Measurements from ENCODE around the gene PCDH9.

PCDH9 gene

DNA sequence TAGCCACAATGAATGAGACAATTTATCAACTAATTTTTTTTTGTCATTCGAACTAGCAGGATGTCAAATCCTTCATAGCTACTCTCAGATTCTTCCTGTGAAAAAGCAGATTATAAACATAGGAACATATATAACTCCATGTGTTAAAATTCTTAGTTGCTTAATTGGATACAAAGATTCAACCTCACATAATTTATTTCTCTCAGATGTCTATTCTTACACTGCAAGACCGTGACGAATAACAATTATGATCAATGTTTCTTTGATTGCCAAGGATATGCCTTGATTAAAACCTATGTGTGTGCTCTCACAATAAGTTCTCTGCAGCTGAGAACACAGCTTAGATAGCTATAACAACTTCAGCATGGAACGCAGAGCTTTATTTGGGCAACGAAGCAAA lies 872.7 kb downstream of the PCDH9 start:
- no peak for FAIRE-seq

- no peak for FAIRE-seq
These were observed 875.0 kb downstream of the PCDH9 start for GRCh38 chr13:66354879-66355751.

GRCh38 chr13:66353664-66354063 lies 876.5 kb downstream of the PCDH9 start:
- FAIRE-seq, result no peak

DNA sequence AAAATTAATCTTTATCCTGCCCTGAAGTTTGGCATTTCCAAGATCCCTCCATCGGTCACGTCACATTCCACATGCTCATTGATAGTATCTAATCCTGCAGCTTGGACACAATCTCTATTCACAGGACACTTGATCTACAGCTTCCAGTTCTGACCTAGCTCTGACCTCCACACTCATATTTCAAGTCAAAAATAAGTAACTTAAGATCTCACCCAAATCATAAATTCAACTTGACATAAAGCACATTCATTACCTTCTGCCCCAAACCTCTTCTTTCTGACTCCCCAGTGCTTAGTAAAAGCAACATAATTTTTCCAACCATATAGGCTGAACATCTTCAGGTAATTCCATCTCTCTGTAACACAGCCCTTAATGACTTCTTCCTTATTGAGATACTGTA lies 880.2 kb downstream of the PCDH9 start:
- FAIRE-seq, result no peak

DNA sequence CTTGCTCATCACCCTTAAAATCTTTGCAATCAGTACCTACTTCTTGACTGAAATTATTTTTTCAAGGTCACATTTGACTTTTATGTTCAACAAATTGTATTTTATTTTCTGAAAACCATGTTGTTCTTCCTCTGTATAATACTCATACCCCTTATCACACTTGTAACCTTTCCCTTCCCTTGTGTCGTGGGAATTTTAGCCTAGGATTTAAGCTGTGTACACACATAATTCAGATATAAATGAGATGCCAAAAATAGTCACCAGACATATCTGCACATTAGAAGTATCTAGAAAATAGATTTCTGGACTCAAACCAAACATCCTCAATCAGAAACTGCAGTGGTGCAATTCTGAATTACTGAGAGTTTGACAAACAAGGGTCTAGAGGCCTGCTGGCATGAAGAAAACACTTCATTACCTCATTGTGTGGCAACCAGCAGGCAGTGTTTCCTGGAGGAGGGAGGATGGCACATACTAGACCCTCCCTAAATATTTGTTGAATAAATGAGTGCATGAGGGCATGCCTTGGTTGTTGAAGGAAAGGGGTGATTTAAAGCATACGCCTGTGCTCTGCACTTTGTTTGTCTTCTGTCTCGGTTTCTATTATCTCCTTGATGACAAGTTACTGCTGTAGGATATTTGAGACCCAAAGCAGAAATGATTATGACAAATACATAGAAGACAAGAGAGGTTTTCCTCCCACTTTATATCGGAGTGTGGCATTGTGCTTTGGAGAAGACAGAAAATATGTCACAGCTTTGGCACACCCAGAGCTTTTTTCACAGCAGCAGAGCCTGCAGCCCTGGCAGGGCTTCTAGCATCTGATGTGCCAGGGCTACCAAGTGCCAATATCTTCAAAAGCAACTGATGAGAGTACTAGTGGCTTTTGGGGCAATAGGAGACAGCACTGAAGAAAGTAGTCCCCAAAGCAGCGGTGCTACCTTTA lies 881.1 kb downstream of the PCDH9 start:
- FAIRE-seq, result no peak

DNA sequence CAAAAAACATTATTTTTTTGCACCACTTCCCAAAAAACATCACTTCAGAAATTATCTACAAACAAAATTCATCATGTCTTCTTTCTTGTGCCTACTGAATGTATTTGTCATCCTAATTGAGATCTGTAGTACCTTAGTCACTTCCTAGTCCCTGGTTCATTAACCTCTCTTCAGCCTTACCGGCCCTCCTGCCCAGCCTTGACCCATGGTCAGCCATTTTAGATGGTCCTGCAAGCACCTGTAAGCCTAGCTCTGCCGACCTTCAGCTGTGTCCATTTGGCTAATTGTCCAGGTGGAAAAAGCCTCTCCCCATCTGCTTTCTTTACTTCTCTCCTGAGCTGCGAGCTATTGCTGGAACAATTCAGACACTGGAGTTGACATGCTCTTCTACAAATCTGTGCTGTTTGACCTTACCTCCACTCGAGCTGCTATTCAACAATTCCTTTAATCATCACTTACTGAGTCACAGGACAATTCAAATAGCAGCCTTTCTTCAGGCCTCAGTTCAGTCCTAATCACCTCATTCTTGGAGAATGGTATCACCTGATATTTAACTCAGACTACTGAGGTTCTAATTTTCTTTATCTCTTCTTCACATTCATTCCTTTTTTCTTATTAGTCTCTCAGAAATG lies 882.5 kb downstream of the PCDH9 start:
- no peak for FAIRE-seq

DNA sequence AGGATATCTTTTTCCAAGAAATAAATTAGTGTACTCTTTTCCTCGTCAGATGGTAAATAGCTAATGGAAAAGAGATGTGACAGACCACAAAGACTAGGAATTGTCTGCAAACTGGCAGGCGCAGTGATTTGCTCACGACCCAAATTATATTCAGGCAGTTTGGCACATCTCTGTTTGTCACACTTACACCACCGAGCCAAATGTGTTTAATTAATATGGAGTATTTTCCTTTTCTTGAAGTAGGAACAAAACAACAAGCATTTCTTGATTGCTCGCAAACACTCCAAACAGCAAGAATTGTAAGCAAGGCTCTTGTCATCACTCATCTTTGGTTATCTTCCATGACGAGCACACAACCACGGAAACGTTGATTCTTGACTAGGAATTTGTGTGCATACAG lies 884.2 kb downstream of the PCDH9 start:
- no peak for FAIRE-seq

DNA sequence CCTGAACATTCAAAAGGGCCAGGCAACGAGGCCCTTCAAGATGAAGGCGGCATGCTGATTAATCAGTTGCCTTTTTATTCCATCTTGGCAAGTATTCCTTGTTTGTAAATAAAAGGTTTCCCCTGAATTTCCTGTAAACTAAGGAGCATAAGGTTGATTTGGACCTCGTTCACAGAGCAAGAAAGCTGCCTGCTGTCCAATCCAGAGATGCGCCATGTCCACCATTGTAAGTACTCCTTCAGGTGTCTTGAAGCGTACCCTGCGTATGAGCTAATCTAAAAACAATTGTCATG lies 884.7 kb downstream of the PCDH9 start:
- no peak for FAIRE-seq

- FAIRE-seq, result no peak
These were observed 885.2 kb downstream of the PCDH9 start for GRCh38 chr13:66344805-66345517.

DNA sequence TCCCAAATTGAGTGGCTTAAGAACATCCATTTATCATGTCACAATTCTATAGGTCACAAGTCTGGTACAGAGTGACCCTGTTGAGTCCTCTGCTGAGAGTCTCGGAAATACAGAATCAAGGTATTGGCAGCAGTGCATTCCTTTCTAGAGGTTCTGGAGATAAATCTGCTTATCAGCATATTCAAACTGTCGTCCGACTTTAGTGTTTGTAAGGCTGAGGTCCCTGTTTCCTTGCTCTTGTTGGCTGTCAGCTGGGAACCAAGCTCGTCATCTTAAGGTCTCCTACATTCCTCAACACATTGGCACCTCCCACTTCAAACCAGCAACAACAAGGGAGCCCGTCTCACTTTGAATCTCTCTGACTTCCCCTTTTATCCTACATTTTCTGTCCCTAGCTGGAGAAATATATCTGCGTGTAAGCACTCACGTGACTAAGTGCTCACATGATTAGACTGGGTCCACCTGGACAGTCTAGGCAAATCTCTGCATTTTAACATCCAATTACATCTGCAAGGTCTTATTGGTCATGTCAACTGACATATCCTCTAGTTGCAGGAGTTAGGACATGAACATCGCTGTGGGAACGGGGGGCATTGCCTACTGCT lies 886.8 kb downstream of the PCDH9 start:
- no peak for FAIRE-seq

GRCh38 chr13:66341635-66342377 lies 888.3 kb downstream of the PCDH9 start:
- FAIRE-seq, result no peak

- FAIRE-seq, result no peak
These were observed 890.9 kb downstream of the PCDH9 start for GRCh38 chr13:66339214-66339613.

DNA sequence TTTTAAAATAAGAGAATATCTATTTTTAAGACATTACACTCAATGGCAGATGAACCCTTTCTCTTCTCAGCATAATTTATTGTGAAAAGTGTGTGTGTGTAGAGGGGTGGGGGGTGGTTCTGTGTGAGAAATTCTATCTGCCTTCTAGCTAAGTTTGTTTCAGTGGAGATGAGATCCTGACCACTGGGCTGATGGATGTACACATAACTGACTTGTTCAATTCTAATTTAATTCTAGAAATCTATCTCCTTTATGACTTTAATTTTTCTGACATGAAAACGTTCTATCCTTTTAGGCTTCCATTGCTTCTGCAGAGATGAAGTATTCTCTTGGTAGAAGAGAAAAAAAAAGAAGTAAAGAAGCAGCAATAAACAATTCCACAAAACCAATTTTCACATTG lies 891.6 kb downstream of the PCDH9 start:
- FAIRE-seq, result no peak

DNA sequence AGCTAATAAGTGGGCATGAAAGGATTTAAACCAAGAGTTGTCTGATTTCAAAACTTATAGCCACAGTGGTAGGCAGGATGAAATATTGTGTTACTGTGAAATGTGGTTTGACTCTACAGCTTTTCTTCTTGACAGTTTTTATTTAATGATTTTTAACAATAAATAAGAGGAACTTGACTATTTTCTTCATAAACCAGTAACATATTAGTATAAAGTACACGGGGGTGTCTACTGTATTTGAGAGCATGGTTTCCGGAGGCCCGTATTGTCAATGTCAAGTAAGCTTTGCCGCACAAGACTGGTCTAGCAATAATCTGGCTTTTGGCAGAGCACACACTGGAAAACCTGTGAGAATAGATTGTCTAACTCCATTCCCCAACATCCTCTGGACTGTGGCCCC lies 894.5 kb downstream of the PCDH9 start:
- no peak for FAIRE-seq

DNA sequence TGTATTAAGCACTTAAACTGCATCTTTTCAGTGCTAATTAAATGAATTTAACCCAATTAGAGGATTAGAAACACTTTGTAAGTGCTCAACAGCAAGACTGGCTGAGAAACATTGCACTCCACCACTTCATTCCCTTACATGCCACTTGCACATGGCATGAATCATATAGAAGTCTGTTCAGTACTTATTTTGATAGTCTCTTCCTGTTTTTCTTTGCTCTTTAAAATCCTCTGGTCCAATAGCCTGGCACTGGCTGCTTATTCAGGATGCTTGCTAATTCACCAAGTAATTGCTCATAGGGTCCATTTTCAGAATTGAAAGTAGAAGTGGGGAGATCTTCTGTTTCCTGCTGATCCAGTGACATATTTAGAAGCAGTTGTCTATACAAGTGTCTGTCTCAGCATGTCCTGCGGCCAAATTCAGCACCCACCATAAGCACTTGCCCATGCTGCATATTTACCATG lies 900.1 kb downstream of the PCDH9 start:
- FAIRE-seq, result no peak

GRCh38 chr13:66328476-66328875 lies 901.7 kb downstream of the PCDH9 start:
- no peak for FAIRE-seq

- FAIRE-seq, result no peak
These were observed 906.3 kb downstream of the PCDH9 start for GRCh38 chr13:66323745-66324347.

DNA sequence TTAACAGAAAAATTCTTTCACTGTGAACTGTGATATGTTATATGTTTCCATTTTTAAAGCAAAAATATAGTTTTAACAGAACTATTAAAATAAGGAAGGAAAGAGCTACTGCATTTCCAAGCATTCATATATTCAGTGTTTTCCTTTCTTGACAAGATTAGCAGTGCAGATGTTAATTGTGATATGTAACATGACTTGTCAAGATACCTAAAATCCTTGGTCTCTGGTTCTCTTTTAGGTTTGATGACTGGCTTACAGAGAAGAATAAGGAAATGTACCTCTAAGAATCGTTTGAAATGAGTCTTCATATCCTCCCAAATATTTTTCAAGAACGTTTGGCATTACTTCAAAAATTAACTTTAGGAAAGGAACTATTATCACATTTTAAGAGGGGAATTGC lies 907.2 kb downstream of the PCDH9 start:
- FAIRE-seq, result no peak

DNA sequence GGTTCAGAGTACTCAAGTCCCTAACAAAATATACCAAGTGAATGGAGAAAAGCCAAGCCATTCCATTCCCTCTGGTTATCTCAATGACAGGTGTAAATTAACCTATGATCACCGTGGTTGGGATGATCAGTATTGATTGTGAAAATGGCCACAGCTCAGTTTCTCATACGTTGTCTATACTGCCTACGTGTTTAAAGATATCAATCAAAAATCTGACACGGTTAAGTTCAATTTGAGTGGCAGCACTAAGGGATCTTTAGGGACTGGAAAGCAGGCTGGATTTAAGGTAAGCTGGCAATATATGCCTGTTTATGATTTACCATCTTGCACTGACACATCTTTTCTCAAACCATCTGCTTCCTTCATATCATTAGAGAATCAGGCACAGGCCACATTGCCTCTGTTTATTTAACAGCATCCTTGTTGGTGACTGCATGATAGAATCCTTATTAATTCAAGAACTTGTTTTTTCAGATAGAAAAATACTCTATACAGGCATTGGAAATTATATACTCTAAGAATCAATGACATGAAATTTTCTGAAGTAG lies 907.9 kb downstream of the PCDH9 start:
- FAIRE-seq, result no peak

DNA sequence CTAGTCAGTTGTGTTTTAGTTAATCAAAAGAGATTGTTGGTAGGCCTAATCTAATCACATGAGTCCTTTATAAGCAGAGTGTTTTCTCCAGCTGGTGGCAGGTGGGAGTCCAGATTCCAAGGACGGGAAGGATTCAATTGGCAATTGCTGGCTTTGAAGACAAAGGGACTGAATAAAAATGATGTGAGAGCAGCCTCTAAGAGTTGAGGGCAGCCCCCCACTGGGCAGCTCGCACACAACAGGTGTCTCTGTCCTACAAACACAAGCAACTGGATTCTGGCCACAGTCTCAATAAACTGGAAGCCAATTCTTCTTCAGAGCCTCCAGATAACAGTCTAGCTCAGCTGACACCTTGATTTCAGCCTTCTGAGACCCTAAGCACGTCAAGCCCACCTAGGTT lies 915.2 kb downstream of the PCDH9 start:
- FAIRE-seq, result no peak

DNA sequence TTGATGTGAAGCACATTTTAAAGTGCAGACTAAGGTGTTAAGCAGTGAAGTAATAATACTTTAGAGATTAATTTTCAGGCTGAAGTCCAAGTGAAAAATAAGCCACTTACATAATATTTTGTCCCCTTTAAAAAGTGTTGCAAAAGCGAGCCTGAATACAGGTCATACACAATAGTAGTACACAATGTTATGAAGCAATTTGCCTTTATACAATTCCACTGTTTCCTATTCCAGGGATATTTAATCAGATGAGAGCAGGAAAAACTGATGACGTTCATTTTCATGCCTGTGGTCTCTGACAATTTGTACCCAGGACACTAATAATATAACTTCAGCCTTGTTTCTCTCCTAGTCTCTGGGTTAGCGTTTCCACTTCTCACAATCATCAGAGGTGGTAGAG lies 916.7 kb downstream of the PCDH9 start:
- FAIRE-seq, result no peak

All from endometrium (tissue), 2 donors.